Measurements from ENCODE around the gene ADGRA1. TPM values are rescaled to one million over a fixed set of nuclear protein-coding genes. Genes with fewer than 3 reads are reported as not detected.

The ADGRA1 gene
- polyA plus RNA-seq, 3 donors = not detected

- H3K4me3 ChIP-seq (replicated peaks in 1 of 3; ENCODE audit: low read depth in 2 of 3, low read length in 3 of 3) = no peak overlapping the region
- Mint-ChIP-seq H3K4me1 (no peaks in the 10 kb centered on the region), H3K4me3 (no peak overlapping the region), H3K9me3 (peaks cover 0 to 2% (median 0%) of the 10 kb centered on the region in 7 donors), H3K27ac (no peak overlapping the region), H3K36me3 (no peaks in the 10 kb centered on the region), H3K27me3 (ENCODE audit: low read depth in 3 of 3) (peaks cover 4 to 24% (median 10%) of the 10 kb centered on the region in 3 donors)
- H3K27me3 ChIP-seq (ENCODE audit: control insufficient read depth in 2 of 2, insufficient read depth in 2 of 2, low read length in 2 of 2) = peaks cover 0 to 2% of the 10 kb centered on the region in 2 donors
- H2AFZ ChIP-seq (ENCODE audit: insufficient read depth, low read depth, low read length, poor library complexity, severe bottlenecking) = no peak overlapping the region
- H3K4me1 ChIP-seq (ENCODE audit: control insufficient read depth in 1 of 2, insufficient read depth in 2 of 2, low read length in 2 of 2) = no peaks in the 10 kb centered on the region
- H3K9ac ChIP-seq (ENCODE audit: insufficient read depth, low read length, poor library complexity, severe bottlenecking) = no peak overlapping the region
- H3K4me2 ChIP-seq (replicated peaks; ENCODE audit: extremely low read depth, low read length, poor library complexity, severe bottlenecking) = no peak overlapping the region
- H3K9me3 ChIP-seq (replicated peaks in 1 of 2; ENCODE audit: control insufficient read depth in 1 of 2, insufficient read depth in 1 of 2, low read length in 2 of 2) = no peaks in the 10 kb centered on the region
- no peaks in the 10 kb centered on the region for H3K36me3 ChIP-seq (replicated peaks in 1 of 2; ENCODE audit: control insufficient read depth in 1 of 2, insufficient read depth in 2 of 2, low read length in 2 of 2)
- H3K79me2 ChIP-seq (ENCODE audit: insufficient read depth, low read length) = no peaks in the 10 kb centered on the region
- H4K20me1 ChIP-seq (ENCODE audit: insufficient read depth, low read length) = no peaks in the 10 kb centered on the region
- intact Hi-C loops (cut with micrococcal nuclease) = no loop called here
- WGBS (ENCODE audit: insufficient coverage) = 86% methylated on average over 15 of the region's 17 CpGs
- no peak for DNase-seq
- no peak overlapping the region for H3K27ac ChIP-seq (ENCODE audit: low read depth in 1 of 2, low read length in 2 of 2)
- TF ChIP-seq CTCF (IDR thresholded peaks at IDR 0.05) = no peak
Measured at GRCh38 chr10:133094866-133095265, 7.1 kb downstream of the ADGRA1 start.

- 94% methylated on average over 14 of the region's 16 CpGs for WGBS (ENCODE audit: insufficient coverage)
- Mint-ChIP-seq H3K27ac (no peak overlapping the region), H3K4me1 (no peaks in the 10 kb centered on the region), H3K36me3 (no peaks in the 10 kb centered on the region), H3K27me3 (ENCODE audit: low read depth in 3 of 3) (peaks cover 2 to 23% (median 10%) of the 10 kb centered on the region in 3 donors), H3K4me3 (no peak overlapping the region), H3K9me3 (peaks cover 0 to 2% (median 0%) of the 10 kb centered on the region in 7 donors)
- no peaks in the 10 kb centered on the region for H3K9me3 ChIP-seq (replicated peaks in 1 of 2; ENCODE audit: control insufficient read depth in 1 of 2, insufficient read depth in 1 of 2, low read length in 2 of 2)
- H3K36me3 ChIP-seq (replicated peaks in 1 of 2; ENCODE audit: control insufficient read depth in 1 of 2, insufficient read depth in 2 of 2, low read length in 2 of 2) = no peaks in the 10 kb centered on the region
- no peaks in the 10 kb centered on the region for H3K79me2 ChIP-seq (ENCODE audit: insufficient read depth, low read length)
- intact Hi-C loops (cut with micrococcal nuclease) = no loop called here
- H3K27me3 ChIP-seq (ENCODE audit: control insufficient read depth in 2 of 2, insufficient read depth in 2 of 2, low read length in 2 of 2) = no peaks in the 10 kb centered on the region
- TF ChIP-seq CTCF (IDR thresholded peaks at IDR 0.05) = no peak
- H3K9ac ChIP-seq (ENCODE audit: insufficient read depth, low read length, poor library complexity, severe bottlenecking) = no peak overlapping the region
- DNase-seq = no peak
- H2AFZ ChIP-seq (ENCODE audit: insufficient read depth, low read depth, low read length, poor library complexity, severe bottlenecking) = no peak overlapping the region
- no peaks in the 10 kb centered on the region for H4K20me1 ChIP-seq (ENCODE audit: insufficient read depth, low read length)
- H3K4me1 ChIP-seq (ENCODE audit: control insufficient read depth in 1 of 2, insufficient read depth in 2 of 2, low read length in 2 of 2) = no peaks in the 10 kb centered on the region
- no peak overlapping the region for H3K4me3 ChIP-seq (replicated peaks in 1 of 3; ENCODE audit: low read depth in 2 of 3, low read length in 3 of 3)
- no peak overlapping the region for H3K4me2 ChIP-seq (replicated peaks; ENCODE audit: extremely low read depth, low read length, poor library complexity, severe bottlenecking)
- H3K27ac ChIP-seq (ENCODE audit: low read depth in 1 of 2, low read length in 2 of 2) = no peak overlapping the region
Measured at GRCh38 chr10:133095586-133095985, 7.9 kb downstream of the ADGRA1 start.

All from CD14-positive monocyte (primary cell).